Measurements from ENCODE around the gene RHEBL1.
"Not testable (repeated sequence)": the region's sequence is repeated elsewhere in the genome, so short reads cannot be mapped to it uniquely, and the experiment has no call there.

RHEBL1 gene

GRCh38 chr12:49088150-49088931 lies 18.6 kb upstream of the RHEBL1 start:
- Histone ChIP-seq H3K27ac (ENCODE audit: low read depth, low read length) (no peak overlapping the region), H3K36me3 (ENCODE audit: control insufficient read depth, insufficient read depth, low read length) (no peaks in the 10 kb centered on the region), H3K9ac (ENCODE audit: low read depth, low read length) (no peak overlapping the region), H3K4me3 (ENCODE audit: low read depth, low read length) (peak overlapping the region; percentile 32), H3K27me3 (ENCODE audit: control insufficient read depth, insufficient read depth, low read length) (peaks cover 72% of the 10 kb centered on the region), H3K4me1 (ENCODE audit: control insufficient read depth, insufficient read depth, low read length) (peaks cover 24% of the 10 kb centered on the region), H3K9me3 (ENCODE audit: control insufficient read depth, insufficient read depth, low read length) (no peaks in the 10 kb centered on the region)

GRCh38 chr12:49086116-49086515 lies 16.3 kb upstream of the RHEBL1 start:
- Histone ChIP-seq H3K4me1 (ENCODE audit: control insufficient read depth, insufficient read depth, low read length) (peaks cover 11% of the 10 kb centered on the region), H3K36me3 (ENCODE audit: control insufficient read depth, insufficient read depth, low read length) (no peaks in the 10 kb centered on the region), H3K4me3 (ENCODE audit: low read depth, low read length) (no peak overlapping the region), H3K27ac (ENCODE audit: low read depth, low read length) (no peak overlapping the region), H3K9me3 (ENCODE audit: control insufficient read depth, insufficient read depth, low read length) (no peaks in the 10 kb centered on the region), H3K27me3 (ENCODE audit: control insufficient read depth, insufficient read depth, low read length) (peaks cover 50% of the 10 kb centered on the region), H3K9ac (ENCODE audit: low read depth, low read length) (no peak overlapping the region)

- Histone ChIP-seq H3K4me3 (ENCODE audit: low read depth, low read length) (no peak overlapping the region), H3K4me1 (ENCODE audit: control insufficient read depth, insufficient read depth, low read length) (peaks cover 10% of the 10 kb centered on the region), H3K36me3 (ENCODE audit: control insufficient read depth, insufficient read depth, low read length) (no peaks in the 10 kb centered on the region), H3K9me3 (ENCODE audit: control insufficient read depth, insufficient read depth, low read length) (no peaks in the 10 kb centered on the region), H3K9ac (ENCODE audit: low read depth, low read length) (no peak overlapping the region), H3K27me3 (ENCODE audit: control insufficient read depth, insufficient read depth, low read length) (peaks cover 37% of the 10 kb centered on the region), H3K27ac (ENCODE audit: low read depth, low read length) (no peak overlapping the region)
Observed at GRCh38 chr12:49084438-49084837, 14.7 kb upstream of the RHEBL1 start.

GRCh38 chr12:49079793-49080192 lies 10.0 kb upstream of the RHEBL1 start:
- H3K36me3 ChIP-seq (ENCODE audit: control insufficient read depth, insufficient read depth, low read length) = no peaks in the 10 kb centered on the region
- H3K27ac ChIP-seq (ENCODE audit: low read depth, low read length) = no peak overlapping the region
- no peak overlapping the region for H3K4me3 ChIP-seq (ENCODE audit: low read depth, low read length)
- no peaks in the 10 kb centered on the region for H3K4me1 ChIP-seq (ENCODE audit: control insufficient read depth, insufficient read depth, low read length)
- H3K9me3 ChIP-seq (ENCODE audit: control insufficient read depth, insufficient read depth, low read length) = no peaks in the 10 kb centered on the region
- H3K9ac ChIP-seq (ENCODE audit: low read depth, low read length) = no peak overlapping the region
- H3K27me3 ChIP-seq (ENCODE audit: control insufficient read depth, insufficient read depth, low read length) = peaks cover 4% of the 10 kb centered on the region; the same call in 1 of the 2 replicates

- Histone ChIP-seq H3K36me3 (ENCODE audit: control insufficient read depth, insufficient read depth, low read length) (no peaks in the 10 kb centered on the region), H3K9me3 (ENCODE audit: control insufficient read depth, insufficient read depth, low read length) (no peaks in the 10 kb centered on the region), H3K4me1 (ENCODE audit: control insufficient read depth, insufficient read depth, low read length) (peaks cover 5% of the 10 kb centered on the region), H3K9ac (ENCODE audit: low read depth, low read length) (no peak overlapping the region), H3K27me3 (ENCODE audit: control insufficient read depth, insufficient read depth, low read length) (peaks cover 14% of the 10 kb centered on the region), H3K27ac (ENCODE audit: low read depth, low read length) (no peak overlapping the region), H3K4me3 (ENCODE audit: low read depth, low read length) (no peak overlapping the region)
Observed at GRCh38 chr12:49070971-49071370, 1.2 kb upstream of the RHEBL1 start.

GRCh38 chr12:49068879-49069506 lies 786 bp downstream of the RHEBL1 start:
- Histone ChIP-seq H3K27ac (ENCODE audit: low read depth, low read length) (no peak overlapping the region), H3K9ac (ENCODE audit: low read depth, low read length) (no peak overlapping the region), H3K36me3 (ENCODE audit: control insufficient read depth, insufficient read depth, low read length) (no peaks in the 10 kb centered on the region)

GRCh38 chr12:49066120-49066519 lies 3.7 kb downstream of the RHEBL1 start:
- Histone ChIP-seq H3K27me3 (ENCODE audit: control insufficient read depth, insufficient read depth, low read length) (peaks cover 14% of the 10 kb centered on the region), H3K27ac (ENCODE audit: low read depth, low read length) (no peak overlapping the region), H3K4me3 (ENCODE audit: low read depth, low read length) (no peak overlapping the region), H3K9ac (ENCODE audit: low read depth, low read length) (no peak overlapping the region), H3K36me3 (ENCODE audit: control insufficient read depth, insufficient read depth, low read length) (no peaks in the 10 kb centered on the region), H3K9me3 (ENCODE audit: control insufficient read depth, insufficient read depth, low read length) (no peaks in the 10 kb centered on the region), H3K4me1 (ENCODE audit: control insufficient read depth, insufficient read depth, low read length) (peaks cover 5% of the 10 kb centered on the region)

More at GRCh38 chr12:49068879-49069506, 786 bp downstream of the RHEBL1 start:
- H3K4me3 ChIP-seq (ENCODE audit: low read depth, low read length) = peak overlapping the region; percentile 87
- H3K27me3 ChIP-seq (ENCODE audit: control insufficient read depth, insufficient read depth, low read length) = peaks cover 14% of the 10 kb centered on the region
- no peaks in the 10 kb centered on the region for H3K9me3 ChIP-seq (ENCODE audit: control insufficient read depth, insufficient read depth, low read length)
- peaks cover 5% of the 10 kb centered on the region for H3K4me1 ChIP-seq (ENCODE audit: control insufficient read depth, insufficient read depth, low read length)

GRCh38 chr12:49064767-49065152 lies 5.0 kb downstream of the RHEBL1 start:
- H3K27me3 ChIP-seq (ENCODE audit: control insufficient read depth, insufficient read depth, low read length) = peaks cover 11% of the 10 kb centered on the region
- no peak overlapping the region for H3K27ac ChIP-seq (ENCODE audit: low read depth, low read length)
- no peaks in the 10 kb centered on the region for H3K36me3 ChIP-seq (ENCODE audit: control insufficient read depth, insufficient read depth, low read length)
- H3K4me3 ChIP-seq (ENCODE audit: low read depth, low read length) = no peak overlapping the region
- no peaks in the 10 kb centered on the region for H3K9me3 ChIP-seq (ENCODE audit: control insufficient read depth, insufficient read depth, low read length)
- no peak overlapping the region for H3K9ac ChIP-seq (ENCODE audit: low read depth, low read length)
- H3K4me1 ChIP-seq (ENCODE audit: control insufficient read depth, insufficient read depth, low read length) = no peaks in the 10 kb centered on the region

GRCh38 chr12:49061916-49062315 lies 7.9 kb downstream of the RHEBL1 start:
- not testable (repeated sequence) for H3K4me3 ChIP-seq (ENCODE audit: low read depth, low read length); H3K36me3 ChIP-seq (ENCODE audit: control insufficient read depth, insufficient read depth, low read length); H3K9me3 ChIP-seq (ENCODE audit: control insufficient read depth, insufficient read depth, low read length); H3K27ac ChIP-seq (ENCODE audit: low read depth, low read length); H3K27me3 ChIP-seq (ENCODE audit: control insufficient read depth, insufficient read depth, low read length); H3K9ac ChIP-seq (ENCODE audit: low read depth, low read length)
- H3K4me1 ChIP-seq (ENCODE audit: control insufficient read depth, insufficient read depth, low read length) = peaks cover 16% of the 10 kb centered on the region

- Histone ChIP-seq H3K4me3 (ENCODE audit: low read depth, low read length) (peak overlapping the region; percentile 78), H3K27ac (ENCODE audit: low read depth, low read length) (peak overlapping the region; percentile 98), H3K9ac (ENCODE audit: low read depth, low read length) (peak overlapping the region; percentile 98), H3K4me1 (ENCODE audit: control insufficient read depth, insufficient read depth, low read length) (peaks cover 23% of the 10 kb centered on the region), H3K9me3 (ENCODE audit: control insufficient read depth, insufficient read depth, low read length) (no peaks in the 10 kb centered on the region), H3K27me3 (ENCODE audit: control insufficient read depth, insufficient read depth, low read length) (no peaks in the 10 kb centered on the region), H3K36me3 (ENCODE audit: control insufficient read depth, insufficient read depth, low read length) (no peaks in the 10 kb centered on the region)
Observed at GRCh38 chr12:49061157-49061650, 8.6 kb downstream of the RHEBL1 start.
